Upper lobe of left lung (tissue), 4 donors: ENCODE data around the gene ADGRL3.

Experiments
- CTCF ChIP-seq, 6 experiments: fragments of 450-650 bp in 4 of 6; fragments of 200-600 bp in 2 of 6; sonication (generic) in 2 of 6; IDR thresholded peaks; one replicate each; pipeline ENCODE4 v1.5.1; 2016 to 2019; ENCODE audit warnings: antibody characterized with exemption in 6 of 6
- EP300 ChIP-seq, 4 donors: sonication (generic); formaldehyde crosslinking; IDR thresholded peaks; one replicate each; pipeline ENCODE4 v1.5.1; 2017; ENCODE audit warnings: antibody characterized with exemption in 4 of 4, control low read depth in 2 of 4
- POLR2A ChIP-seq, 4 donors: fragments of 450-650 bp; IDR thresholded peaks; one replicate each; pipeline ENCODE4 v1.5.1; 2016 to 2017; ENCODE audit warnings: antibody characterized with exemption in 4 of 4, mild to moderate bottlenecking in 2 of 4
- POLR2AphosphoS5 ChIP-seq, 2 donors: sonication (generic); formaldehyde crosslinking; IDR thresholded peaks; one replicate each; pipeline ENCODE4 v1.5.1; 2017; ENCODE audit warnings: antibody characterized with exemption in 2 of 2

GRCh38 chr4:61273233-61273632, 73.1 kb downstream of the ADGRL3 start:
- TF ChIP-seq POLR2A (IDR thresholded peaks at IDR 0.05) (no peak), EP300 (IDR thresholded peaks at IDR 0.05) (no peak), CTCF (IDR thresholded peaks at IDR 0.05) (no peak), POLR2AphosphoS5 (IDR thresholded peaks at IDR 0.05) (no peak)
